Endothelial cell of umbilical vein (primary cell): ENCODE measurements around the gene CPEB1. TPM values are rescaled to one million over a fixed set of nuclear protein-coding genes. Genes with fewer than 3 reads are reported as not detected.

ENCODE experiments used
- BruUV-seq: library from RNA; stranded (reverse); fragments of 400-500 nt; replicated peaks from 2 replicates; lab custom pipeline; 2021; lab: Mats Ljungman, UMichigan
- CTCF ChIA-PET: fragments of 300-600, 350-600 bp; sonication (Branson Sonifier 250); formaldehyde crosslinking; loops from one replicate; lab custom pipeline; 2021; ENCODE audit warnings: antibody characterized with exemption, inconsistent platforms; lab: Charles Lee
- POLR2A ChIA-PET: fragments of 300-600, 350-600 bp; sonication (Branson Sonifier 250); formaldehyde crosslinking; loops from one replicate; lab custom pipeline; 2021; ENCODE audit warnings: antibody characterized with exemption, inconsistent platforms; lab: Charles Lee
- DNase-seq: peaks from one replicate; pipeline ENCODE4 v3.0.0-alpha.2; 2011; ENCODE audit warnings: low read depth, low spot score
- FAIRE-seq: peaks from 2 replicates; lab custom pipeline; 2011; peaks lifted over from hg19 to GRCh38; lab: Jason Lieb, UNC
- H2AFZ ChIP-seq: 2 replicates; pipeline ENCODE4 v1.6.0; 2012; ENCODE audit warnings: low read depth, low read length, control low read depth, inconsistent platforms
- H3K27ac ChIP-seq: 2 replicates; pipeline ENCODE4 v1.5.1; 2011; ENCODE audit warnings: low read depth, mild to moderate bottlenecking, control low read depth, low read length, moderate library complexity; ENCODE audit not compliant: insufficient read depth
- H3K27me3 ChIP-seq, 2 experiments: 2 replicates each; pipeline versions ENCODE4 v1.6.0 to v1.6.1; 2011; ENCODE audit warnings: low read length in 2 of 2, mixed read lengths in 1 of 2; ENCODE audit not compliant: control insufficient read depth in 2 of 2, insufficient read depth in 2 of 2
- H3K36me3 ChIP-seq, 2 experiments: 2 replicates in 1 of 2; 3 replicates in 1 of 2; pipeline ENCODE4 v1.5.1; 2011; ENCODE audit warnings: low read length in 2 of 2, mild to moderate bottlenecking in 1 of 2, moderate library complexity in 1 of 2; ENCODE audit not compliant: control insufficient read depth in 2 of 2, insufficient read depth in 2 of 2; ENCODE audit errors: extremely low read depth in 1 of 2
- H3K4me1 ChIP-seq: 3 replicates; pipeline ENCODE4 v1.5.1; 2011; ENCODE audit warnings: mild to moderate bottlenecking, low read length; ENCODE audit not compliant: control insufficient read depth, insufficient read depth; ENCODE audit errors: extremely low read depth
- H3K4me2 ChIP-seq: 2 replicates; pipeline ENCODE4 v1.6.1; 2011; ENCODE audit warnings: low read length, control low read depth, mixed read lengths; ENCODE audit not compliant: insufficient read depth
- H3K4me3 ChIP-seq, 3 experiments: fragments of 200-600 bp in 1 of 3; sonication (generic), shearing (Covaris generic) in 1 of 3; replicated peaks in 1 of 3; 2 replicates each; pipeline ENCODE4 v1.5.1; 2011 to 2016; ENCODE audit warnings: control low read depth in 3 of 3, low read length in 3 of 3, mild to moderate bottlenecking in 2 of 3, inconsistent platforms in 1 of 3, low read depth in 1 of 3, moderate library complexity in 1 of 3; ENCODE audit not compliant: insufficient read depth in 1 of 3
- H3K79me2 ChIP-seq: 2 replicates; pipeline ENCODE4 v1.6.0; 2012; ENCODE audit warnings: low read length, inconsistent platforms; ENCODE audit not compliant: control insufficient read depth, insufficient read depth
- H3K9ac ChIP-seq: replicated peaks from 2 replicates; pipeline ENCODE3; 2011; ENCODE audit warnings: low read length, control low read depth; ENCODE audit not compliant: insufficient read depth; ENCODE audit errors: extremely low read depth
- H3K9me1 ChIP-seq: replicated peaks from 3 replicates; pipeline ENCODE4 v1.6.0; 2011; ENCODE audit warnings: mild to moderate bottlenecking, low read length; ENCODE audit not compliant: control insufficient read depth, insufficient read depth; ENCODE audit errors: extremely low read depth
- H3K9me3 ChIP-seq: replicated peaks from 2 replicates; pipeline ENCODE4 v1.5.1; 2012; ENCODE audit warnings: low read length, inconsistent platforms; ENCODE audit not compliant: control insufficient read depth, insufficient read depth
- H4K20me1 ChIP-seq: replicated peaks from 2 replicates; pipeline ENCODE3; 2011; ENCODE audit warnings: mild to moderate bottlenecking, low read length; ENCODE audit not compliant: control insufficient read depth, insufficient read depth; ENCODE audit errors: extremely low read depth
- CTCF ChIP-seq, 2 donors: IDR thresholded peaks; 1 replicate in 1 of 2; 2 replicates in 1 of 2; pipeline ENCODE4 v1.5.1; 2011; ENCODE audit warnings: low read length in 2 of 2, mild to moderate bottlenecking in 2 of 2, moderate library complexity in 2 of 2, control low read depth in 1 of 2, inconsistent platforms in 1 of 2, low read depth in 1 of 2; ENCODE audit not compliant: insufficient read depth in 1 of 2; ENCODE audit errors: extremely low read depth in 1 of 2
- EZH2 ChIP-seq: IDR thresholded peaks from 2 replicates; pipeline ENCODE4 v1.6.1; 2012; ENCODE audit warnings: borderline replicate concordance, low read depth, mild to moderate bottlenecking, moderate library complexity, low read length, inconsistent platforms; ENCODE audit not compliant: severe bottlenecking
- FOS ChIP-seq: IDR thresholded peaks from 2 replicates; pipeline ENCODE4 v1.6.1; 2011; ENCODE audit warnings: mild to moderate bottlenecking, low read length, moderate library complexity, borderline replicate concordance; ENCODE audit not compliant: insufficient read depth
- GATA2 ChIP-seq: IDR thresholded peaks from 2 replicates; pipeline ENCODE4 v1.7.0; 2011; ENCODE audit warnings: low read depth, mild to moderate bottlenecking, moderate library complexity, mixed read lengths, low read length; ENCODE audit not compliant: insufficient read length, insufficient read depth
- JUN ChIP-seq: IDR thresholded peaks from 2 replicates; pipeline ENCODE4 v1.6.1; 2011; ENCODE audit warnings: borderline replicate concordance, low read depth; ENCODE audit not compliant: insufficient read length, insufficient read depth
- MAX ChIP-seq: IDR thresholded peaks from 2 replicates; pipeline ENCODE4 v1.6.1; 2011; ENCODE audit not compliant: insufficient read depth, insufficient read length
- MYC ChIP-seq: IDR thresholded peaks from one replicate; pipeline ENCODE4 v1.6.1; 2011; ENCODE audit warnings: mild to moderate bottlenecking, low read depth, low read length
- POLR2A ChIP-seq: IDR thresholded peaks from 2 replicates; pipeline ENCODE4 v1.6.1; 2012; ENCODE audit warnings: low read depth, mild to moderate bottlenecking, control low read depth, low read length
- POLR2AphosphoS5 ChIP-seq: IDR thresholded peaks from 2 replicates; pipeline ENCODE4 v1.6.1; 2012; ENCODE audit warnings: low read depth, mild to moderate bottlenecking, control low read depth, low read length, moderate library complexity; ENCODE audit not compliant: insufficient read depth
- dilution Hi-C: fragments of 300-500 bp; cut with MboI; formaldehyde crosslinking; loops from one replicate; pipeline ENCODE4 v1.15.0; 2019; ENCODE audit warnings: low sequenced_read_pairs; ENCODE audit not compliant: extremely low pct_ligation_motif_present
- intact Hi-C: fragments of 100-400 bp; cut with micrococcal nuclease; formaldehyde crosslinking; loops from one replicate; pipeline ENCODE4 v1.10.0; 2022
- polyA plus RNA-seq, 4 experiments: library from polyadenylated mRNA; depleted of rRNA in 3 of 4; stranded (reverse) in 3 of 4; unstranded in 1 of 4; fragments of >200 nt; gene quantifications; 2 replicates each; pipeline versions ENCODE4 v1.2.1 to v1.2.3, GENCODE V29; 2011 to 2012; ENCODE audit warnings: missing spikeins in 1 of 4
- total RNA-seq: library from RNA; stranded (reverse); gene quantifications from 2 replicates; pipeline ENCODE4 v1.2.3, GENCODE V29; 2021

CPEB1 gene
- total and polyA plus RNA-seq, 2 donors (not counting 3 experiments of a cell fraction or from before 2014, with no cell fraction given), result not detected

- POLR2A ChIA-PET, result no interaction called here
- Histone ChIP-seq H3K9ac (no peak overlapping the region), H3K9me3 (no peaks in the 10 kb centered on the region), H3K79me2 (no peaks in the 10 kb centered on the region), H3K4me1 (no peaks in the 10 kb centered on the region), H3K36me3 (no peaks in the 10 kb centered on the region), H4K20me1 (no peaks in the 10 kb centered on the region), H3K4me2 (no peak overlapping the region), H3K27me3 (no peaks in the 10 kb centered on the region), H3K4me3 (no peak overlapping the region), H2AFZ (no peak overlapping the region), H3K27ac (no peak overlapping the region), H3K9me1 (no peaks in the 10 kb centered on the region)
- intact Hi-C loops (no loop called here), dilution Hi-C loops (no loop called here)
- FAIRE-seq, result no peak
- CTCF ChIA-PET, result no interaction called here
- TF ChIP-seq FOS (no peak), POLR2AphosphoS5 (no peak), MYC (no peak), EZH2 (no peak), MAX (no peak), POLR2A (no peak), CTCF (IDR thresholded peaks at IDR 0.05; ENCODE audit: extremely low read depth in 1 of 2, insufficient read depth in 1 of 2, low read depth in 1 of 2, low read length in 2 of 2) (no peak), JUN (no peak), GATA2 (no peak)
- no TSS peak for BruUV-seq
- no peak for DNase-seq
These were observed 51.4 kb downstream of the CPEB1 start for GRCh38 chr15:82595766-82596165.
